GM19438 (cell line): ENCODE results near the gene STAB2.
A peak's percentile ranks its signal among the peaks of the same experiment; 100 is the strongest.

Experiments
- ATAC-seq: cut with Tn5 transposase; IDR thresholded peaks from one replicate; pipeline ENCODE4 v1.9.1; 2021; ENCODE audit warnings: low read depth; ENCODE audit not compliant: unreplicated experiment

The STAB2 gene, protein sequence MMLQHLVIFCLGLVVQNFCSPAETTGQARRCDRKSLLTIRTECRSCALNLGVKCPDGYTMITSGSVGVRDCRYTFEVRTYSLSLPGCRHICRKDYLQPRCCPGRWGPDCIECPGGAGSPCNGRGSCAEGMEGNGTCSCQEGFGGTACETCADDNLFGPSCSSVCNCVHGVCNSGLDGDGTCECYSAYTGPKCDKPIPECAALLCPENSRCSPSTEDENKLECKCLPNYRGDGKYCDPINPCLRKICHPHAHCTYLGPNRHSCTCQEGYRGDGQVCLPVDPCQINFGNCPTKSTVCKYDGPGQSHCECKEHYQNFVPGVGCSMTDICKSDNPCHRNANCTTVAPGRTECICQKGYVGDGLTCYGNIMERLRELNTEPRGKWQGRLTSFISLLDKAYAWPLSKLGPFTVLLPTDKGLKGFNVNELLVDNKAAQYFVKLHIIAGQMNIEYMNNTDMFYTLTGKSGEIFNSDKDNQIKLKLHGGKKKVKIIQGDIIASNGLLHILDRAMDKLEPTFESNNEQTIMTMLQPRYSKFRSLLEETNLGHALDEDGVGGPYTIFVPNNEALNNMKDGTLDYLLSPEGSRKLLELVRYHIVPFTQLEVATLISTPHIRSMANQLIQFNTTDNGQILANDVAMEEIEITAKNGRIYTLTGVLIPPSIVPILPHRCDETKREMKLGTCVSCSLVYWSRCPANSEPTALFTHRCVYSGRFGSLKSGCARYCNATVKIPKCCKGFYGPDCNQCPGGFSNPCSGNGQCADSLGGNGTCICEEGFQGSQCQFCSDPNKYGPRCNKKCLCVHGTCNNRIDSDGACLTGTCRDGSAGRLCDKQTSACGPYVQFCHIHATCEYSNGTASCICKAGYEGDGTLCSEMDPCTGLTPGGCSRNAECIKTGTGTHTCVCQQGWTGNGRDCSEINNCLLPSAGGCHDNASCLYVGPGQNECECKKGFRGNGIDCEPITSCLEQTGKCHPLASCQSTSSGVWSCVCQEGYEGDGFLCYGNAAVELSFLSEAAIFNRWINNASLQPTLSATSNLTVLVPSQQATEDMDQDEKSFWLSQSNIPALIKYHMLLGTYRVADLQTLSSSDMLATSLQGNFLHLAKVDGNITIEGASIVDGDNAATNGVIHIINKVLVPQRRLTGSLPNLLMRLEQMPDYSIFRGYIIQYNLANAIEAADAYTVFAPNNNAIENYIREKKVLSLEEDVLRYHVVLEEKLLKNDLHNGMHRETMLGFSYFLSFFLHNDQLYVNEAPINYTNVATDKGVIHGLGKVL (N-terminal part only)

DNA sequence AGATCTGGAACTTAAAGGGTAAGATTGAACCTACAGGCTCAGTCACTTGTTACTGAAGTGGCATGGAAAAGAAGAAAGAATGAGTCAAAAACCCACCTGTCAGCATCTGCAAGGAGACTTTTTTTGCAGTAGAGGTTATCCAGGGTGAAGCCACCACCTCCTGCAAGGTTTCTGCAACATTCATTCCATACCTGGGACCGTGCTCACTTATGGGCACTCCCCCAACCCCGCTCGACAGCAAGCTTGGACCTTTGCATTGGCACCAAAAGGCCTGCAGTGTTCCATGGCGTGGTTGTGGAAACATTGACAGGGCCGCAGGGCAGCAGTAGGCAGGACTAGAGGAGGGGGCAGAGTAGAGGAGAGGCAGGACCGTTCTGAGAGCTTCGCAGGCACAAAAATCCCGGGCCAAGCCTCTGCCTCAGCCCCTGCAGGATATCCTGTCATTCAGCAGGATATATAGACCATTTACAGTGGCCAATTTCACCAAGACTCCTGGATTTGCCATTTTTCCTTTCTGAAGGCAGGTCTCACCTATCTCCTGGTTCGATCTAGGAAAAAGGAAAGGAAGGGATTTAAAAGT, at the start of gene STAB2:
Gene STAB2 (plus strand): TSS at position 483 of the 580 bp plus-strand sequence. CDS start 204 bp downstream, outside the sequence.
- no peak for ATAC-seq

DNA sequence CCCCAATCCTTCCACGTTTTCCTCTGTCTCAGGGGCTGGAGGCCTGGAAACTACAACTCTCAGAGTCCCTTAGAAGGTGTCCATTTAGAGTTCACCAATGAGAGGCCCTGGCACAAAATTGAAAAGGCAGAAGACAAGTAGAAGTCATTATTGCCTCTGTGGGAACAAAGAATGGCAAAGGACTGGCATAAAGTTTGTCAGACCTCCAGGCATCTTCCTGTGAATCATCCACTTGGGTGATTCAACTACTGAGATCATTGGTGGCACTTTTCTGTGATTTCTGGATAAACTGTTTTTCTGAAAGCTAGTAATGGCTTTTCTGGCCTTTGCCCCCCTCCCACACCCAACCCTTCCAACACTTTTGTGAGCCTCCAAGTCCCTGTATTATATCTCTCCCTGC, 48.7 kb upstream of the STAB2 start:
- no peak for ATAC-seq

- no peak for ATAC-seq
Measured at GRCh38 chr12:103540319-103540718, 46.8 kb upstream of the STAB2 start.

DNA sequence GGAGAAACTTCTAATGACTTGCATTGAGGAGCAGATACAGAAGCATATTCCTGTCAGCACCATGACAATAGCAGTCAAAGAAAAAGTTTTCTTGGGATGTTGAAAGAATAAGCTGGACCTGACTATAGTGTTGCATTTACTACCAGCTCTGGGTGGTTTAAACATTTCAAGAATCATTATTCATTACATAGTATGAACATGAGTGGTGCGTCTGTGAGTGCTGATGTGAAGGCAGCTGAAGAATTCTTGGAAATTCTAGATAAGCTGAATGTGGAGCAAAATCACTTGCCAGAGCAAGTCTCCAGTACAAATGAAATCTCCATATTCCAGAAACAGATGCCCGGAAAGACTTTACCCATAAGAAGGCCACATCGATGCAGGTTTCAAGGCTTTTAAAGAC, 45.0 kb upstream of the STAB2 start:
- no peak for ATAC-seq

DNA sequence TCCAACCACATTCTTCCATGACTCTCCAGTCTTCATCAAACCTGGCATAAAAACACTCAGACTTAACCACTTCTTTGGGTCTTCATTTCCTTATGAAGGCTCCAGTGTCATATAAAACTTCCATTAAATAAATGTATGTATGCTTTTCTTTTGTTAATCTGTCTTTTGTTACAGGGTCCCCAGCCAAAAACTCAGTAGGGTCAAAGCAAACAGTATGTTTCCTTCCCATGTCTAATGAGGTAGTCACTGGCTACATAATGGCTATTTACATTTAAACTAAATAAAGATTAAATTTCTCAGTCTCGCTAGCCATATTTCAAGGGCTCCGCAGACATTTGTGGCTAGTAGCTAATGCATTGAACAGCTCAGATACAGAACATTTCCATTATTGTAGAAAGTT, 40.1 kb upstream of the STAB2 start:
- ATAC-seq: no peak

GRCh38 chr12:103547376-103547775, 39.7 kb upstream of the STAB2 start:
- no peak for ATAC-seq

DNA sequence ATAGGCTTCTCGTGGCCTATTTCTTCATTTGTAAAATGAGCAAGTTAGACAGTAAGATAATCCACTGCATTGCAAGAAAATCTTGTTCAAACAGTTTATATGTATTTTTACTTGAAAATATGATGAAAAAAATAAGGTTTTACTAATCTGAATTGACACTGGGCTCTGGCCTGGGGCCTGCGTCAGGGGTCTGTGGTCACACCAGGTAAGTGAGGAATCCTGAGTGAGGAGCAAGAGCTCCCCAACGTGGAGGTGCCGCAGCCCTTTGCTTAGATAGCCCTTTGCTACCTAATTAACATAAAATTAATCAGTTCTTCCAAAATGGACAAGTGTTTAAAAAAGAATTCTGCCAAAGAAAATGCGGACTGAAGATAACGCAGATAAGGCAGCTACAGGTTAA, 39.1 kb upstream of the STAB2 start:
- no peak for ATAC-seq

GRCh38 chr12:103548622-103549601, 38.2 kb upstream of the STAB2 start:
- ATAC-seq: peak; percentile 70

DNA sequence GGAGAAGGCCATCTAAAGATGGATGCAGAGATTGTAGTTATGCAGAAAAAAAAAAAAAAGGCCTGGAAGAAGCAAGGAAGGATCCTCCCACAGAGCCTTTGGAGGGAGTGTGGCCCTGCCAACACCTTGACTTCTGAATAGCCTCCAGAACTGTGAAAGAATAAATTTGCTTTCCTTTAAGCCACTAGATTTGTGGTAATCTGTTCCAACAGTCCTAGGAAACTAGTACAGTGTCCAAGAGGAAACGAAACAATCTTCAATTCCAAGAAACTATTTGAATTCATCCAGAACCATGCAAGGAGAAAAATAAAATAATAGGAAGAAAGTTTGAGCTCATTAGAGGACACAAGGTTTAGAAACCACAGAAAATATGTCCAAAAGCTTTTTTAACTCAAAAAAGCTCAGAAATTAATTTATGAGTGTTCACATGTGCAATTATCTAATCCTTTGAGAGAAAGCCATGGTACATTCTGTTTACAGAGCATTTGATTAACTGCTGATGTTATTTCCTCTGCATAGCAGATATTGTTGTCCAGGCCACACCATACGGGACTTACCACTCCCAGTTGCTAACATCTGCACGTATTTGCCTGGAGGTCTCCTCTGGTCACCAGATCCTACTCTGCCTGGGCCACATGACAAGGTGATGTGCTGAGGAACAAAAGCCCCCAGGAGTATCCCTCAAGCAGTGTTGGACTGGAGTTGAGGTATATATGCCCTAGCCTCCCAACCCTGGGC, 30.0 kb upstream of the STAB2 start:
- ATAC-seq: no peak

DNA sequence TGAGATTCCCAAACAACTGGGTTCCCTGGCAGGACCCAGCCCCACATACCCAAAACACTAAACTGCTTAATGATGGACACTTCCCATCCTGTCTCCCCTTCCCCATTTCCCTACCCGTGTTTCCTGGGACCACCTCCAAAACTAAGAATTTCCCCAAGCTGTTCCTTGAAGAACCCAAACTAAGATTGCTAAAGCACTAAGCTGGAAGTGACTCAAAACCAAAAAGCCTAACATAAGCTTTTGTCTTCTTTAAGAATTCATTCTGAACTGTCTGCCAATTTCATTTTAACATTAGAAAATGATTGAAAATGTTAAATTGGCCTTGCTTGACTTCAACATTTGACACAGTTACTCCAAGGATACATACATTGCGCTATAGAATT, 29.5 kb upstream of the STAB2 start:
- no peak for ATAC-seq

DNA sequence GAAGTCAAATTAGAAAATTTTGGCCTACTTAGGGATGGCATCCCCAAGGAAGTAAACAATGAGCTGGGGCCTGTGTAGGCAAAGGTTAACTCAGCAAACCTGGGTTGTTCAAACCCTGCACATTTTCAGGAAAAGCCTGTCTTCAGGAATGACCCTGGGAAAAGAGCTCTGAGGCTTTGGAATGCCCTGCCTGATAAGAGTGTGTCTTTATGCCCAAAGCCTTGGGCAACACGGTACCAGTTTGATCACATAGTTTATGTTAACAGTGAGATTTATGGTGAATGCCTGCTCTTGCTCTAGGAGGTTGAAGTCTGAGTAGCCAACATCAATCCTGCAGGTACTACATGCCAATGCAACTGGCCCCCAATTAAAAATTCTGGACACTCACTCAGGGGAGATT, 28.2 kb upstream of the STAB2 start:
- ATAC-seq: no peak

GRCh38 chr12:103560604-103561101, 26.4 kb upstream of the STAB2 start:
- ATAC-seq: no peak

GRCh38 chr12:103561174-103561573, 25.9 kb upstream of the STAB2 start:
- ATAC-seq: no peak

- ATAC-seq: no peak
Measured at GRCh38 chr12:103566398-103566797, 20.7 kb upstream of the STAB2 start.

GRCh38 chr12:103569278-103569677, 17.8 kb upstream of the STAB2 start:
- no peak for ATAC-seq

DNA sequence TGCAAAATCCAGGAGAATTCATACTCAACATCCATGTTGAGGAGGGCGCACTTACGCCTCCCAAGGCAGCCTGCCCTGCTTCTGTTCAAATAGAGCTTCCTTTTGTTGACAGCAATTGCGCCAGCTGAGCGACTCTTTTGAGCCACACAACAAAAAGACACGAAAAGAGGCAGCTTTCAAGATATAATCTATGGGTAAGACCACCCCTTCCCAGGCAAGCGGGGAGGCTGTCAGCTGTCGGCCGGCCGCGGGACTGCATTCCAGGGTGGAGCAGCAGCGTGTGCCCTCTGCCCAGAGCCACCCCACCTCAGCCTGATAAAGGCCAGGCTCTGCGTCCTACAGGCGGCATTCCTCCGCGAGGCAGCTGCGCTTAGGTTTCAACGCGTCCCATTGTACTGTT, 15.8 kb upstream of the STAB2 start:
- ATAC-seq: no peak

DNA sequence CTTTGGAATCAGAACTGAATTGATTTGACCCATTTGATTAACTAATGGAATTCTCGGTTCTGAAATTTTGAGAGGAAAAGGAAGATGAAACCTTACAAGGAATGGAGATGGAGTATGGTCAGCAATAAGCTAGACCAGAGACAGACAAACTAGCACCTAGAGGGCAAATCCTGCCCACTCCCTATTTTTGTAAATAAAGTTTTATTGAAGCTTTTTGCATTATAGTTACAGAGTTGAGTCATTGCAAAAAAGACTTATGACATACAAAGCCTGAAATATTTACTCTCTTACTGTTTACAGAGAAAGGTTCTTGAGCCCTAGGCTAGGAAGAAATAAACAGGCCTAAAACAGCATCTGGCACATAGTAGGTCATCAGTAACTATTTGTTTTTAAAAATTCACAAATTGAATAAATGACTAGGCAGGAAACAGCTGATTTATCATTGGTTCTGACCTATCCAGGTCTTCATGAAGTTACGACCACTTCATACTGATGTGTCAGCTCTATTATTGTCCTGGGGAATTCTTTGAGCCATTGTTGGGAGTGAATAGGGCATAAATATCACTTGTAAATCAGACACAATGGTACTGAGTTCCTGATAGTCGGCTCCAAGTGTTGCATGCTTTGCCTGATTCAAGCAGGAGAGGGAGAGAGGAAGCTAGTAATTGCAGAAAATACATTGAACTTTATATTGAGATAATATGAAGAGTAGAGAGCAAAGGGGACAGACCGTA, 14.6 kb upstream of the STAB2 start:
- ATAC-seq: no peak

GRCh38 chr12:103573185-103573584, 13.9 kb upstream of the STAB2 start:
- no peak for ATAC-seq
